Stimulated activated CD4-positive, alpha-beta T cell treated with anti-CD3 and anti-CD28 coated beads, Interleukin-15, amount 100 ng/mL, for 24 hours (primary cell): ENCODE measurements around the gene NECTIN2.
"Not testable (repeated sequence)": the region's sequence is repeated elsewhere in the genome, so short reads cannot be mapped to it uniquely, and the experiment has no call there.

Experiments
- DNase-seq: peaks from one replicate; pipeline ENCODE4 v3.0.0-alpha.2; 2020

NECTIN2 gene

DNA sequence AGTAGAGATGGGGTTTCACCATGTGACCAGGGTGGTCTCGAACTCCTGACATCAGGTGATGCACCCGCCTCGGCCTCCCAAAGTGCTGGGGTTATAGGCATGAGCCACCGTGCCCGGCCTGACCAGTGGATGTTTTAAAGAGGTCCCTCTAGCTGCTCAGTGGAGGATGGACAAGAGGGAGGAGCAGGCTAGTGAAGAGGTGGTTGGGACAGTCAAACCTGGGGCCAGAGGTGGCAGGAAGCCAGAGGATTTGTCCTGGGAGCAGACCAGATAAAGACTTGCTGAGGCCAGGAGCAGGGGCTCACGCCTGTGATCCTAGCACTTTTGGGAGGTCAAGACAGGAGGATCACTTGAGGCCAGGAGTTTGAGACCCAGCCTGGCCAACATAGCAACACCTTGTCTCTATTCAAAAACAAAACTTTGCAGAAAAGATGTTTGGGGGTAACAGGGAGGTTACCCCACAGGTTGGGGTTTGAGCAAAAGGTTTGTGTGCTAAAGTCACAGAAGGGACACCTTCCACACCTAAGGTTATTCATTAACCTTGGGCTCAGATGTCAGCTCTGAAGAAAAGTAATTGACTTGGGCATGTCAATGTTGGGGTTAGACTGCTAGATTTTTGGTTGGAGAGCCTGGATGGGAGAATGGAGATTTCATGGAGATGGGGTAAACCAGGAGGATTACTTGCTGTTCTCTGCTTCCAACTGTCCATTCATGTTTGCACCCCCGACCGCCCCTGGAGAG, 28.2 kb upstream of the NECTIN2 start:
- DNase-seq = no peak

DNA sequence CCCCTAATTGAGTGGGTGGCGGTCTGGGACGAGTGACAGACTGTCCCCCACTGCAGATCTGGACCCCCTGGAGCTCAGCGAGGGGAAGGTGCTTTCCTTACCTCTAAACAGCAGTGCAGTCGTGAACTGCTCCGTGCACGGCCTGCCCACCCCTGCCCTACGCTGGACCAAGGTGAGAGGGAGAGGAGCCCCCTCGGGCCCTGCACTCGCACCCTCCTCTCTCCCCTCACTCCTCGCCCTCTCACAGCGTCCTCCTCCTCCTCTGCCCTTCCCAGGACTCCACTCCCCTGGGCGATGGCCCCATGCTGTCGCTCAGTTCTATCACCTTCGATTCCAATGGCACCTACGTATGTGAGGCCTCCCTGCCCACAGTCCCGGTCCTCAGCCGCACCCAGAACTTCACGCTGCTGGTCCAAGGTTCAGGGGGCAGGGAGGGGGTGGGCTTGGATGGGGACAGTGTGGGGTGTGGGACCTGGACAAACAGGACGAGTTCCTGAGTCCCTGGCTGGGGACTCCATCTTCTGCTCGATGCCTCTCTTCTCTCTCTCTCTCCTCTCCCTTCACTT, 27.5 kb upstream of the NECTIN2 start:
- DNase-seq = no peak

DNA sequence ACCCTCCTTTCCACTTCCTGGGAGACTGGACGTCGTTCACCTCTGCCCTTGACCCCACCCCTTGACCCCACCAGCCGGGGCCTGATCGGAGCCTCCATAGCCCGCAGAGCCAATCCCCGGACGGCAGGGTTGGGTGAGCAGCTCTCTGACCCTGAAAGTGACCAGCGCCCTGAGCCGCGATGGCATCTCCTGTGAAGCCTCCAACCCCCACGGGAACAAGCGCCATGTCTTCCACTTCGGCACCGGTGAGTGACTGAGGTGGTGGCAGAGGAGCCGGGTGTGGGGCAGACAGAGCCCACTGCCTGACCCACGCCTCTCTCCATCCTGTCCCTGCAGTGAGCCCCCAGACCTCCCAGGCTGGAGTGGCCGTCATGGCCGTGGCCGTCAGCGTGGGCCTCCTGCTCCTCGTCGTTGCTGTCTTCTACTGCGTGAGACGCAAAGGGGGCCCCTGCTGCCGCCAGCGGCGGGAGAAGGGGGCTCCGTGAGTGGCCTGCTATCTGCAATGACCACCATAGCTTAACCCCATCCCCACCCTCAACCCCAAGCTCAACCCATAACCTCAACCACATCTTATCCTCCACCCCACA, 26.8 kb upstream of the NECTIN2 start:
- no peak for DNase-seq

DNA sequence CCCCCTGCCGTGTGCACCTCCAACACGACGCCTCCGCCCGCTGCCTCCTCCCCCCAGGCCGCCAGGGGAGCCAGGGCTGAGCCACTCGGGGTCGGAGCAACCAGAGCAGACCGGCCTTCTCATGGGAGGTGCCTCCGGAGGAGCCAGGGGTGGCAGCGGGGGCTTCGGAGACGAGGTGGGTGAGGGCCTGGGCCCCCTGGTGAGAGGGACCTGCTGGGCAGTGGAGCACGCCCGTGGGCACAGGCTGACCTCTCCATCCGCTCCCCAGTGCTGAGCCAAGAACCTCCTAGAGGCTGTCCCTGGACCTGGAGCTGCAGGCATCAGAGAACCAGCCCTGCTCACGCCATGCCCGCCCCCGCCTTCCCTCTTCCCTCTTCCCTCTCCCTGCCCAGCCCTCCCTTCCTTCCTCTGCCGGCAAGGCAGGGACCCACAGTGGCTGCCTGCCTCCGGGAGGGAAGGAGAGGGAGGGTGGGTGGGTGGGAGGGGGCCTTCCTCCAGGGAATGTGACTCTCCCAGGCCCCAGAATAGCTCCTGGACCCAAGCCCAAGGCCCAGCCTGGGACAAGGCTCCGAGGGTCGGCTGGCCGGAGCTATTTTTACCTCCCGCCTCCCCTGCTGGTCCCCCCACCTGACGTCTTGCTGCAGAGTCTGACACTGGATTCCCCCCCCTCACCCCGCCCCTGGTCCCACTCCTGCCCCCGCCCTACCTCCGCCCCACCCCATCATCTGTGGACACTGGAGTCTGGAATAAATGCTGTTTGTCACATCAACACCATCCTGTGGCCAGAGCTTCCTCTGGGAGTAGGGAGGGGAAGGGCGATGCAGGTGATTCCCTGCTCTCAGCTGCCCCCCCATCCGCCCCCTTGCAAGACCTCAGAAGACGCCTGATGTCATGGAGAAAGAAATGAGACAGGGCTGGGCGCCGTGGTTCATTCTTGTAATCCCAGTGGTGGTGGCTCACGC, 25.2 kb upstream of the NECTIN2 start:
- no peak for DNase-seq

DNA sequence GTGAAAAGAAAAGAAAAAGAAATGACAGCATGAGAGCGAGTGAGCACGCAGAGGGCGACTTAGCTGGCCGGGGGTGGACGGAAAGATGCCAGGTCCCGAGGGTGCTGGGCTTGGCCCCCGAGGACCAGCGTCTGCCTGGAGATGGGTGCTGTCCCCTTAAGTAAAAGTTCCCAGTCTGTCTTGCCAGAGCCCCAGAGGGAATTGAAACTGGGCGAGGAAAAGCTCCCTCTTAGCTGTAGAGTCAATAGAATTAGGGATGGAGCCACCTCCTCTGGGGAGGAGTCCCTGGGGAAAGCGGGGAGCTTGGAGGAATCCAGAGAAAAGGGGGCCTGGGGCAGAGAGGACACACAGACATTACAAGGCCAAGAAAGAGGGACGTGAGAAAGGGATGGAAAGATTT, 23.9 kb upstream of the NECTIN2 start:
- DNase-seq = no peak

DNA sequence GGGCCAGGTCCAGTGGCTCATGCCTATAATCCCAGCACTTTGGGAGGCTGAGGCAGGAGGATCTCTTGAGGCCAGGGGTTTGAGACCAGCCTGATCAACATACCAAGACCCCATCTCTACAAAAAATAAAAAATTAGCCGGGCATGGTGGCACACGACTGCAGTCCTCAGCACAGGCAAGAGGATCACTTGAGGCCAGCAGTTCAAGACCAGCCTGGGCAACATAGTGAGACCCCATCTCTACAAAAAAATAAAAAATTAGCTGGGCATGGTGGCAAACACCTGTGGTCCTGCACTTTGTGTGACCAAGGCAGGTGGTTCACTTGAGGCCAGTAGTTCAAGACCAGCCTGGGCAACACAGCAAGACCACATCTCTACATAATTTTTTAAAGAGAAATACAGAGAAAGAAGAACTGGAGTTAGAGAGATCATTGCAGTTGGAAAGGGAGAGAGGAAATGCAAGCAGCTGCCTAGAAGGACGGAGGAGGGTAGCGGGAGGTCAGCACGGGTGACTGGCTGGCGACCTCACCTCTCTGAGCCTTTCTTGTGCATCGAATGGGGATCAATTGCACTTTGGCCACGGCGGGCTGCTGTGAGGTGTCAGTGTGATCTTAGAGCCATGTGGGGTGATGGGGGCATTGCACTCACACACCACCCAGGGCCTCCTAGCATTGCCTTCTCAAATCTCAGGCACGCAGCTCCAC, 23.3 kb upstream of the NECTIN2 start:
- no peak for DNase-seq

DNA sequence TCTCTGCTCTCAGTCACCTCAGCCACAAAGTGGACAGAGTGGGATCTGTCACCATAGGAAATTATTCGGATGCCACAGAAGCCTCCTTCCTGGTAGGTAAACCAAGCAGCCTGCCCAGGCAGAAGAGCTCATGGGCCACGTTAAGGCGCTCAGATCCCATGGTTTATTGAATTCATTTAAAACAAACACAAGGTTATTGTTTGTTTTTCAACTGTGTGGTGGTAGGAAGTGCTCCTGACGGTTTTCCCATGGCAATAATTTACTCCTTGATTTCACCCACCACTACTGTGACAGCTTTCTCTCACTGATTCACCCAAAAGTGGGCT, 22.8 kb upstream of the NECTIN2 start:
- DNase-seq = no peak

DNA sequence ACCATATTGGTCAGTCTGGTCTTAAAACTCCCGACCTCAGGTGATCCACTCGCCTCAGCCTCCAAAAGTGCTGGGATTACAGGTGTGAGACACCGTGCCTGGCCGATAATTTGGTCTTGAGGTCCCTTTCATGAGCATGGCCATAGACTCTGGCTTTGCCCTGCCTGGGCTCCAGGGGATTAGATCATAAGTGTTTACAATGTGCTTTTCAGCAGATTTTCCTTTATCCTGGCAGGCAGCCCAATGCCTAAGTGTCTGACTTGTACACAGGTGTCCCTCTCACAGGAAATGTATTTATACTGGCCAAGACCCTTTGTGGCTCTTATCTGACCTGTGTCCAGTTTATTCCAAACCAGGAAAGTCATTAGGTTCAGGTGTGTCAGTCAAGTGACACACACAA, 21.3 kb upstream of the NECTIN2 start:
- no peak for DNase-seq

DNA sequence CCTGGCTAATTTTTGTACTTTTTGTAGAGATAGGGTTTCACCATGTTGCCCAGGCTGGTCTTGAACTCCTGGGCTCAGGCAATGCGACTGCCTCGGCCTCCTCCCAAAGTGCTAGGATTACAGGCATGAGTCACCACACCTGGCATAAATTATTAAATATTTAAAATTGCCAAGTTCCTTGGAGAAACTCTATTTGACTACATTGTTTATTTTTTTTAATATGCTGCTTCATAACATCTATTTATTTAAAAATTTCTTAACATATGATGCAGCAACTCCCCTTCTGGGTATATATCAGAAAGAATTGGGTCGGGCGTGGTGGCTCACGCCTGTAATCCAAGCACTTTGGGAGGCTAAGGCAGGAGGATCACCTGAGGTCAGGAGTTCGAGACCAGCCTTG, 13.2 kb upstream of the NECTIN2 start:
- DNase-seq = not testable (repeated sequence)

DNA sequence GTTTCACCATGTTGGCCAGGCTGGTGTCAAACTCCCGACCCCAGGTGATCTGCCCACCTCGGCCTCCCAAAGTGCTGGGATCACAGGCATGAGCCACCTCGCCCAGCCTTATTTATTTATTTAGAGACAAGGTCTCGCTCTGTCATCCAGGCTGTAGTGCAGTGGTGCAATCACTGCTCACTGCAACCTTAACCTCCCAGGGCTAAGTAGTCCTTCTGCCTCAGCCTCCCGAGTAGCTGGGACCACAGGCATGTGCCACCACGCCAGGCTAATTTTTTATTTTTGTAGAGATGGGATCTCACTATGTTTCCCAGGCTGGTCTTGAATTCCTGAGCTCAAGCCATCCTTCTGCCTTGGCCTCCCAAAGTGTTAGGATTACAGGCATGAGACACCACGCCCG, 11.7 kb upstream of the NECTIN2 start:
- not testable (repeated sequence) for DNase-seq

DNA sequence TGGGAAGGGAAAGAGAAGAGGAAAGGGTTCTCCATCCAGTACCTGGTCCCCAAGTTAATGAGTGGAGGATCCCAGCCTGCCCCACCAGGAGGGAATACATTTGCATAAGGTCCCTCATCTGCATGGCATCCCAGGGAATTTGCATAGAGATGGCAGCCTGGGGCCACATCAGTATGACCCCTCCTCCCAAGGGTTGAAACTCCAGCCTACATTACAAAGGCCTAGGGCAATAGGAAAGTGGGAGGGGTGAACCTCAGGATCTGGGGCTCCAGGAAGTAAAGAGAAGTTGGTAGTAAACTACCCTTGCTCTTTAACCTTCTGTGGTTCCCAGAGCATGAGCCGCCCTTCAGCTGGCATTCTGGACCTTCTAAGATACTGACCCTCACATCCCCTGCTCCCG, 6.8 kb upstream of the NECTIN2 start:
- no peak for DNase-seq

DNA sequence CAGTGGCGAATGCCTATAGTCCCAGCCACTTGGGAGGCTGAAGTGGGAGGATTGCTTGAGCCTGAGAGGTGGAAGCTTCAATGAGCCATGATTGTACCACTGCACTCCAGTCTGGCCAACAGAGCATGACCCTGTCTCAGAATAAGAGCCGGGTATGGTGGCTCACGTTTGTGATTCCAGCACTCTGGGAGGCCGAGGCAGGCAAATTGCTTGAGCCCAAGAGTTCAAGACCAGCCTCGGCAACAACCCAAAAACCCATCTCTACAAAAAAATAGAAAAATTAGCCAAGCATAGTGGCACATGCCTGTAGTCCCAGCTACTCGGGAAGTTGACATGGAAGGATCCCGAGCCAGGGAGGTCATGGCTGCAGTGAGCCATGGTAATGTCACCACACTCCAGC, 5.3 kb upstream of the NECTIN2 start:
- DNase-seq = no peak

DNA sequence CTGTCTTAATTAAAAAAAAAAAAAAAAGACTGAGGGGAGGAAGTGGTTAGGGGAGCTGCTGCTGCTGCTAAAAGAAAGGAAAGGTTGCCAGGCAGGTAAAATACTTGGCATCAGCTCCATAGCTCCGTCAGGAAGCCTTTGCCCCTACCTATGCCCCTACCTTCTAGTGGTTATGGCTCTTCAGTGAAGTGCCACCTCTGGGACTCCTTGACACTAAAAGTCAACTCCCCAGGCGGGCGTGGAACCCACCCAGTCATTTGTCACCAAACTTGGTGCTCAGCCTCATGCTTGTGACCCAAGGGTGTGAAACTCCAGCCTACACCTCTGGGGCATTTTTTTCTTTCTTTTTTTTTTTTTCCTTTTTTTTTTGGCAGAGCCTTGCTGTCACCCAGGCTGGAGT, 4.9 kb upstream of the NECTIN2 start:
- DNase-seq = no peak

DNA sequence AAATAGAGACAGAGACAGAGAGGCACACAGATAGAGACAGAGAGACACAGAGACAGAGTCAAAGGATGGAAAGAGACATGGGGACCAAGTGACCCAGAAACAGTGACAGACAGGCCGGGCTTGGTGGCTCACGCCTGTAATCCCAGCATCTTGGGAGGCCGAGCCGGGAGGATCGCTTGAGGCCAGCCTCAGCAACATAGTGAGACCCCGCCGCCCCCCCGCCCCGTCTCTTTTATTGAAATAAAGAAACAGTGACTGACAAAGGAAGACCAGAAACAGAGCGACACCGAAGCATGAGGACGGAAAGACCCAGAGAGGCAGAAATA, 848 bp upstream of the NECTIN2 start:
- peak; percentile 8 for DNase-seq

DNA sequence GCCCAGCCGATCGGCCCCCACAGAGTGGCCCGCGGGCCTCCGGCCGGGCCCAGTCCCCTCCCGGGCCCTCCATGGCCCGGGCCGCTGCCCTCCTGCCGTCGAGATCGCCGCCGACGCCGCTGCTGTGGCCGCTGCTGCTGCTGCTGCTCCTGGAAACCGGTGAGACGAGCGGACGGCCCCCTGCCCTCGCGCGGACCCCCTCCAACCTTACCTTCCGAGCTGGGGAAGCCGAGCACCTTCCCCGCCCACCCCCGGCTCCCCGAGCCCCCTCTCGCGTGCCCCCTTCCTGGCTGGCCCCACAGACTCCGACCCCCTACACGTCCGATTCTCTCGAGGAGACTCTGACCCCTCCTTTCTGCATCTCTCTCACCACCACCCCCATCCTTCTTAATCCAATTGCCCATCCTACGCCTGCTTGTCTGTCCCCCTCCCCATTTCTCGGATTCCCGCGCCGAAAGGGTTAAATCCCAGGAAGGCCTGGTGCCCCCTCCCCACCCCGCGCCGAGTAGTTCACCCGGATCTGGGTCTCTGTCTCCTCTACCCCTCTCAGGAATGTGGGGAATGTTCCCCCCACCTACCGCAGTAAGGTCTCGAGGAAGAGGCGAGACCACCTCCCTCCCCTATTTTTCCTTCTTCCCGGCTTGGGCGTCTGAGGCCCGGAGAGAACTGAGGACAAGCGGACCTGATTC, 502 bp downstream of the NECTIN2 start:
- no peak for DNase-seq

DNA sequence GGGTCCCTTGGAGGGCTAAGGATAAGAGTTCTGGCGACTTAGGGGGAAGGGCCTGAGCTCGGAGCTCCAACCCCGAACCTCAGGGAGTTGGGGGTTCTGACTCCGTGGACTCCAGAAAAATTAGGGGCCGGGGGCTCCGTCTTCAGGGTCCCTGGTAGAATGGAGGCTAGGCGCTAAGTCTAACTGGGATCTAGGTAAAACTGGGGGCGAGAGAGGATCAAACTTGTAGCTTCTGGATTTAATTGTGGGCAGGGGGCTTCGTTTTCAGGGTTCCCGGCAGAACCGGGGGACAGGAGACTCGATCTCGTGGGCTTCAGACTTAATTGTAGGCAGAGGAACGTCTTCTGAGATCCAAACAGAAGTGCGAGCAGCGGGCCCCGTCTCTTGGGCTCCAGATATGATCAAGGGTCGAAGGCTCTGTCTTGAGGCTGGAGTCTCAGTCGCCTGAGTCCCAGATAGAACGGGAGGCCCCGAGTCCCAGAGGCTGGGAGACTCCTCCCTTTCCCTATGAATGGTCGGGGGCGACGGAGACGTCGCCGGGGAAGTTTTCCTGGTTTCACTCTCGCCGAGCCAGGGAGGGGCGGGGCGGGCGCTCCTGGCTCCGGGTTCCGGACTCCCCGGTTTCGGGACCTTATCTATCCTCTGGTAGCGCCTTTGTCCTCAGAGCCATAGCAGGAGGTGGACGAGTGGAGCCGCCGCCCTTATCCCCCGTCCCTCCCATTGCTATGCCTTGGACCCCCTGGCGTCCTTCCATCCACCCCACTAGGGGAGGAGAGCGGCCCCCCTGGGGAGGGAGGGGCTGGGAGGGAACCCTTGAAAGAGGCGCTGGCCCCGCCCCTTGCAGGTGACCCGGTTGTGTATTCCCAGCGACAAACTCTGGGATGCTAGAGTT, 1.3 kb downstream of the NECTIN2 start:
- peak; percentile 12 for DNase-seq

DNA sequence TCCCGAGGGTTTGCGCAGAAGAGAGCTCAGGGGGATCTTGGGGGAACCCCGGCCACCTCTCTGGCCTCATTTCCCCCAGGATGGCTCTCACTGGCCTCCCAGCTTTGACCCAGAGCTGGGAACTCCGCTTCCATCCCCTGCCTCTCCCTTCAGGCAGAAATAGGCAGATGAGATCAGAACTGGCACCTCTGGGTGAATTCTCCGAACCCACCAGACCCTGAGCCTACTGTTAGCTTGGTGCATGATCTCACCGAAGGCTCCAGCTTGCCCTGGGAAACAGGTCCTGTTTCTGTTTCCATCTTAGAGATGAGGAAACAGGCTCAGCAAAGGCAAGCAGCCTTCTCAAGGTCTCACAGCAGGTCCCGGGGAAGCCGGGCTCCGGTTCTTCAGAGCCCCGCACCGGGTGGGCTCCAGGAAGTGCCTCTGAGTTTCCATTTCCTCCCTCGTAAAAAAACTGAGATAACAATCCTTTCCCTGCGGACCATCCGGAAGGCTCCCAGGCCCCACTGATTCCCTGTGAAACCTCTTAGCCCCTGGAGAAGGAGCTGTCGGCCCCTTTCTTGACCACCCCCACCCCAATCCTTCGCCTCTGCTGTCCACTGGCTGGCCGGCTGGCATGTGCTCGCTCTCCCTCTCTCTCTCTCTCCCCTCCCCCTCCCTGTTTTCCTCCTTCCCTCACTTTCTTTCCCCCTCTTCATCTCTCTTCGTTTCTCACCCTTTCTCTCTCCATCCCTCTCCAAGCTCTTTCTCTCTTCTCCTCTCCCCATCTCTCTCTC, 2.1 kb downstream of the NECTIN2 start:
- no peak for DNase-seq

DNA sequence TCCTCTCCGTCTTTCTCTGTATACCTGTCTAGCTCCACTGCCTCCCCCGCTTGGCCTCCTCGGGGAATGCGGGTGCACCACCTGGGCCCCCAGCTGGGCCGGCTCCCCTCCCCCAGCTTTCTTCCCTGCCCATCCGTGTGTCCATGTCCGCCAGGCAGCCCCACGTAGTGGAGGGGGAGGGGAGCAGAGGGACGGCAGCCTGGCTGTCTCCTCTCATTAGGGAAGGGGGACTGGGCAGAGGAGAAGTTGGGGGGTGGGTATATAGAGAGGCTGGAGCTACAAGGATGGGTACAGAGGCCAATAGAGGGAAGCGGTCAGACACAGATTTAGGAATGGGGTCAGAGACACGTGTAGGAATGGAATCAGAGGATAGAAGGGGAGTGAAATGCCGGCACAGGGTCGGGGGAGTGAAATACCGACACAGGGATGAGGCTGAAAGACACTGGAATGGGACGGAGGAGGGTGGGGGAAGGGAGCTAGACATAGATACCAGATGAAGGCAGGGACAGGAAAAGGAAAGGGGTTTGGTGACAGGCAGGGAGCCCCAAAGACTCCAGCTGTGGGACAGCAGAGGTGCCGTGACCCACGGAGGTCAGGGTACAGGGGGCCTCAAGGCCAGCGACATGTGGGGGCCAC, 2.8 kb downstream of the NECTIN2 start:
- DNase-seq = no peak

DNA sequence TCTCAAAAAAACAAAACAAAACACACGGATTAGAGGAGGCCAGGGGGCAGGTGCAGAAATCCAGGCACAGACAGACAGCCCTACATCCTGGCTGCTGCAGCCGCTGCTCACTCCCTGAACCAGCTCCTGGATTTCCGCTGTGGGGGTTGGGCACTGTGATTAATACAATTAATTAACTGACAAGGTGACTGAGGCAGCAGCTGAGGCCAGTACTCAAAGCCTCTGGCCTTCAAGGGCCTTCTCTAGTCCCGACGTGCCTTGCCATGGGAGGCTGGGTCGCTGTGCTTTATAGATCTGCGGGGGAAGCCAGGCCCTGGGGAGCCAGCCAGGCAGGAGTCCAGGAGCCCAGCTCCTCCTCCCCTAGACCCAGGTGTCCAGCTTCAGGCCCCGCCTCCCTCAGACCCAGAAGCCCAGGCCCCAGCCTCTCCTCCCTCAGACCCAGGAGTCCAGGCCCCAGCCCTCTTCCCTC, 4.6 kb downstream of the NECTIN2 start:
- DNase-seq = no peak

DNA sequence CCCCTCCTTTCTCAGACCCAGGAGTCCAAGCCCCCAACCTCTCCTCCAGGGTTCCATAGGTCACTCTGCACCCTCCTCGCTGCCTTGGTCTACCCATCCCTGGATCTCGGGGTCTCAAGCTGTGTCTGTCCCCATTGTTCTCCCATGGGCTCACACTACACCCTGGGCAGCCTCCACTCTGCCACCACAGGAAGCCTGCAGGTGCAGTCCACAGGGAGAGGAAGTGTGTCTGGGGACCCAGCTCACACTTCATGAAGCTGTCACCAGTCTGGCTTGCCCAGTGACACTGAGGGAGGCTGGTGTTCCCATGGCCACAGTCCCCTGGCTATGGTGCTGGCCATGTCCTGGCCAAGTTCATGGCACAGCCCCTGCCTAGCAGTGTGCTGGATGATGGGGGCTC, 5.3 kb downstream of the NECTIN2 start:
- no peak for DNase-seq
